Stimulated activated CD8-positive, alpha-beta memory T cell treated with anti-CD3 and anti-CD28 coated beads, Interleukin-15, amount 100 ng/mL, for 48 hours (primary cell): ENCODE data around the gene CFAP70.
"Not testable (repeated sequence)": the region's sequence is repeated elsewhere in the genome, so short reads cannot be mapped to it uniquely, and the experiment has no call there.

Experiments
- DNase-seq, 2 donors: peaks; one replicate each; pipeline ENCODE4 v3.0.0-alpha.2; 2020; ENCODE audit warnings: low read depth in 2 of 2

Gene CFAP70

GRCh38 chr10:73358331-73359279 is at the start of gene CFAP70:
TSS of gene CFAP70 (minus strand) at chr10:73358864. CDS start at chr10:73354796, 4,068 bp downstream.
- peak; percentile 88 to 90 for DNase-seq

- DNase-seq = no peak
Measured at GRCh38 chr10:73408061-73408460, 49.4 kb upstream of the CFAP70 start.

- DNase-seq = no peak
Measured at GRCh38 chr10:73407495-73407894, 48.8 kb upstream of the CFAP70 start.

- DNase-seq = no peak
Measured at GRCh38 chr10:73406846-73407245, 48.2 kb upstream of the CFAP70 start.

GRCh38 chr10:73405556-73405955 is 46.9 kb upstream of the CFAP70 start:
- no peak for DNase-seq

- no peak for DNase-seq
Measured at GRCh38 chr10:73404690-73405089, 46.0 kb upstream of the CFAP70 start.

- no peak for DNase-seq
Measured at GRCh38 chr10:73401636-73402035, 43.0 kb upstream of the CFAP70 start.

- DNase-seq = no peak
Measured at GRCh38 chr10:73399063-73399462, 40.4 kb upstream of the CFAP70 start.

- DNase-seq = no peak
Measured at GRCh38 chr10:73398024-73398423, 39.4 kb upstream of the CFAP70 start.

- not testable (repeated sequence) for DNase-seq
Measured at GRCh38 chr10:73394325-73394724, 35.7 kb upstream of the CFAP70 start.

- no peak for DNase-seq
Measured at GRCh38 chr10:73388228-73388627, 29.6 kb upstream of the CFAP70 start.

- no peak for DNase-seq
Measured at GRCh38 chr10:73386583-73386982, 27.9 kb upstream of the CFAP70 start.

GRCh38 chr10:73379064-73379748 is 20.5 kb upstream of the CFAP70 start:
- no peak for DNase-seq

- DNase-seq = no peak
Measured at GRCh38 chr10:73376679-73377078, 18.0 kb upstream of the CFAP70 start.

- DNase-seq = no peak
Measured at GRCh38 chr10:73368238-73368637, 9.6 kb upstream of the CFAP70 start.

- no peak for DNase-seq
Measured at GRCh38 chr10:73366381-73367298, 8.0 kb upstream of the CFAP70 start.

- no peak for DNase-seq
Measured at GRCh38 chr10:73364964-73365363, 6.3 kb upstream of the CFAP70 start.

GRCh38 chr10:73359492-73359891 is 828 bp upstream of the CFAP70 start:
- DNase-seq = no peak

- DNase-seq = no peak
Measured at GRCh38 chr10:73357821-73358220, 843 bp downstream of the CFAP70 start.

- DNase-seq = no peak
Measured at GRCh38 chr10:73357166-73357565, 1.5 kb downstream of the CFAP70 start.

GRCh38 chr10:73344269-73344668 is 14.4 kb downstream of the CFAP70 start:
- DNase-seq = no peak

GRCh38 chr10:73340121-73340520 is 18.5 kb downstream of the CFAP70 start:
- no peak for DNase-seq
